ENCODE results near the gene LIG4. TPM values are rescaled to one million over a fixed set of nuclear protein-coding genes. Genes with fewer than 3 reads are reported as not detected.

Gene LIG4
- 9.1 and 10.0 TPM in 2 replicates for polyA plus RNA-seq (2011; rRNA removed)
- 1.3 TPM in 2 replicates for polyA plus RNA-seq (2012; cell fraction: cytosol; rRNA removed)
- polyA plus RNA-seq (2012; cell fraction: nucleus; rRNA removed): 0.84 and 1.3 TPM in 2 replicates
- polyA plus RNA-seq (2017; fragmentation: RNase III; extraction: RNeasy Plus Mini Kit Qiagen cat#74134 plus additional on column Dnase treatment): 7.1 to 7.9 TPM (median 7.5 TPM) in 3 replicates
- 2.1 and 2.6 TPM in 2 replicates for polyA minus RNA-seq (2011; rRNA and poly(A)+ RNA removed)

DNA sequence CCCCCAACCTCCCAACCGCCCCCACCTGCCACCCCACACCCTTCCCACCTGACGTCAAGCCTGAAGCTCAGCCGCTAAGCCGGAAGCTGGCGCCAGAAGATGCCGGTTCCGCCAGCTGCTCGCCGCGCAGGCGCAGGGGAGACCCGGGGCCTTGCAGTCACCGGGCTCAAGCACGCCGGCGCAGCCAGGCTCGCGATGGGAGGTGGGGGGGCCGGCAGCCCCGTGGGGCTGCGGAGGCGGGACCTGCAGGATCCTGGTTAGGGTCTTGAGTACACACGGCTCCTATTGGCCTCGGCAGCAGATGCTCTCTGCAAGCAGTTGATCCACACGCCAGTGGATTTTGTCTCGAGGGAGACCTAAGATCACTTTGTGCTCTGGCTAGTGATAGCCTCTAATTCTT lies at the start of gene LIG4:
Gene LIG4, minus strand, starts transcription at position 101 of the 400 bp plus-strand sequence. CDS start 4,268 bp downstream, outside the sequence.
- Histone ChIP-seq H3K4me2 (peak within 1 kb of the TSS; percentile 98), H3K9me3 (no peaks in the 10 kb centered on the region), H3K4me3 (peak within 1 kb of the TSS; percentile 57), H3K27ac (peak within 1 kb of the TSS; percentile 77 to 91), H3K4me1 (peaks cover 27% of the 10 kb centered on the region; the same call in 2 of the 3 replicates)
- peak; percentile 82 to 86 for ATAC-seq
- TF ChIP-seq, protein P1, sequence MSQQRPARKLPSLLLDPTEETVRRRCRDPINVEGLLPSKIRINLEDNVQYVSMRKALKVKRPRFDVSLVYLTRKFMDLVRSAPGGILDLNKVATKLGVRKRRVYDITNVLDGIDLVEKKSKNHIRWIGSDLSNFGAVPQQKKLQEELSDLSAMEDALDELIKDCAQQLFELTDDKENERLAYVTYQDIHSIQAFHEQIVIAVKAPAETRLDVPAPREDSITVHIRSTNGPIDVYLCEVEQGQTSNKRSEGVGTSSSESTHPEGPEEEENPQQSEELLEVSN (IDR thresholded peaks at IDR 0.05; ENCODE audit: borderline replicate concordance, low read depth): peak; percentile 45; the same call in 1 of the 2 replicates
- TF ChIP-seq CEBPB (IDR thresholded peaks at IDR 0.05) (no peak), RAD21 (conservative IDR thresholded peaks at IDR 0.05 in 1 of 2, IDR thresholded peaks at IDR 0.05 in 1 of 2) (no peak), EP300 (IDR thresholded peaks at IDR 0.05) (no peak), POLR2A (IDR thresholded peaks at IDR 0.05; ENCODE audit: low read length) (peak; percentile 32)
- TF ChIP-seq, protein P2, sequence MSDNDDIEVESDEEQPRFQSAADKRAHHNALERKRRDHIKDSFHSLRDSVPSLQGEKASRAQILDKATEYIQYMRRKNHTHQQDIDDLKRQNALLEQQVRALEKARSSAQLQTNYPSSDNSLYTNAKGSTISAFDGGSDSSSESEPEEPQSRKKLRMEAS (IDR thresholded peaks at IDR 0.05): peak; percentile 72; the same call in 1 of the 2 replicates
- TF ChIP-seq, protein P3, sequence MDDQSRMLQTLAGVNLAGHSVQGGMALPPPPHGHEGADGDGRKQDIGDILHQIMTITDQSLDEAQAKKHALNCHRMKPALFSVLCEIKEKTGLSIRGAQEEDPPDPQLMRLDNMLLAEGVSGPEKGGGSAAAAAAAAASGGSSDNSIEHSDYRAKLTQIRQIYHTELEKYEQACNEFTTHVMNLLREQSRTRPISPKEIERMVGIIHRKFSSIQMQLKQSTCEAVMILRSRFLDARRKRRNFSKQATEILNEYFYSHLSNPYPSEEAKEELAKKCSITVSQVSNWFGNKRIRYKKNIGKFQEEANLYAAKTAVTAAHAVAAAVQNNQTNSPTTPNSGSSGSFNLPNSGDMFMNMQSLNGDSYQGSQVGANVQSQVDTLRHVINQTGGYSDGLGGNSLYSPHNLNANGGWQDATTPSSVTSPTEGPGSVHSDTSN (IDR thresholded peaks at IDR 0.05): peak; percentile 70; the same call in 1 of the 2 replicates
- CTCF ChIA-PET: no interaction called here
- POLR2A ChIA-PET: no interaction called here
- FAIRE-seq: no peak
- DNase-seq (ENCODE audit: low read depth in 1 of 2, low spot score in 1 of 2): peak; percentile 64 to 90
- 0% methylated on average over 4 of the region's 26 CpGs for WGBS (ENCODE audit: missing lambda C conversion rate)

DNA sequence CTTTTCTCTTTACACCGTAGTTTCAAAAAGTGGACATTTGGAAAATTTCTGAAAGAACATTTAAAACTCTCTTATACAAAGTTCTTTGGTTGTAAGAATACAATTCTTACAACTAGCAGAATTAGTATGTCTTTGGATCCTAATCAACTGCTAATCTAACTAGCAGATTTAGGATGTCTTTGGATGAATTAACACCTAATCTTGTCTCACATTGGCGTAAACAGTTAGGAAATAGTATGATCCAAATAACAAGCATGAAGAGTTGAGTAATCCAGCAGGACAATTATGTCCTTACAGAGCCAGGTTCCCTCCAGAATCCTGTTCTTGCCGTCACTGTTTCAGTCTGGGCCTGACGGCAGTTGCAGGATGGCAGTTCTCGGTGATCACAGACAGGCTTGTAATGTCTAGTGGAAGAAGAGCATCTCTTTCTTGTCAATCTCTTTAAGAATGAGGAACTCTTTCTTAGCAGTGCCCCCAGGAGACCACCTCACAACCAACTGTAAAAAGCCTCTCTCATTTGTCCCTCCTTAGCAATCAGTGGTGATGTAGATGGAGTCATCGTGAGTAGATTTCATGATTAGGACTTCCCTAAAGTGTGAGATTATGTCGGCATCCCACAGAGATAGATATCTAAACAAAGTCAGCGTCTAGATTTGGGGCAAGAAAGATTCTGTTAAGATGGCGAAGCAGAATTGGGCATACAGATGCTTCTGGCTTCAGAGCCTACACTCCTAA lies 48.5 kb upstream of the LIG4 start:
- no peak overlapping the region for H3K4me3 ChIP-seq
- TF ChIP-seq FOXS1 (CRISPR knock-in tag; IDR thresholded peaks at IDR 0.05) (no peak), SMC3 (IDR thresholded peaks at IDR 0.05) (no peak)
- TF ChIP-seq, protein P1 (IDR thresholded peaks at IDR 0.05; ENCODE audit: borderline replicate concordance, low read depth): no peak
- TF ChIP-seq, protein P4, sequence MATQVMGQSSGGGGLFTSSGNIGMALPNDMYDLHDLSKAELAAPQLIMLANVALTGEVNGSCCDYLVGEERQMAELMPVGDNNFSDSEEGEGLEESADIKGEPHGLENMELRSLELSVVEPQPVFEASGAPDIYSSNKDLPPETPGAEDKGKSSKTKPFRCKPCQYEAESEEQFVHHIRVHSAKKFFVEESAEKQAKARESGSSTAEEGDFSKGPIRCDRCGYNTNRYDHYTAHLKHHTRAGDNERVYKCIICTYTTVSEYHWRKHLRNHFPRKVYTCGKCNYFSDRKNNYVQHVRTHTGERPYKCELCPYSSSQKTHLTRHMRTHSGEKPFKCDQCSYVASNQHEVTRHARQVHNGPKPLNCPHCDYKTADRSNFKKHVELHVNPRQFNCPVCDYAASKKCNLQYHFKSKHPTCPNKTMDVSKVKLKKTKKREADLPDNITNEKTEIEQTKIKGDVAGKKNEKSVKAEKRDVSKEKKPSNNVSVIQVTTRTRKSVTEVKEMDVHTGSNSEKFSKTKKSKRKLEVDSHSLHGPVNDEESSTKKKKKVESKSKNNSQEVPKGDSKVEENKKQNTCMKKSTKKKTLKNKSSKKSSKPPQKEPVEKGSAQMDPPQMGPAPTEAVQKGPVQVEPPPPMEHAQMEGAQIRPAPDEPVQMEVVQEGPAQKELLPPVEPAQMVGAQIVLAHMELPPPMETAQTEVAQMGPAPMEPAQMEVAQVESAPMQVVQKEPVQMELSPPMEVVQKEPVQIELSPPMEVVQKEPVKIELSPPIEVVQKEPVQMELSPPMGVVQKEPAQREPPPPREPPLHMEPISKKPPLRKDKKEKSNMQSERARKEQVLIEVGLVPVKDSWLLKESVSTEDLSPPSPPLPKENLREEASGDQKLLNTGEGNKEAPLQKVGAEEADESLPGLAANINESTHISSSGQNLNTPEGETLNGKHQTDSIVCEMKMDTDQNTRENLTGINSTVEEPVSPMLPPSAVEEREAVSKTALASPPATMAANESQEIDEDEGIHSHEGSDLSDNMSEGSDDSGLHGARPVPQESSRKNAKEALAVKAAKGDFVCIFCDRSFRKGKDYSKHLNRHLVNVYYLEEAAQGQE (IDR thresholded peaks at IDR 0.05): no peak
- H3K4me2 ChIP-seq: no peak overlapping the region
- DNase-seq (ENCODE audit: low read depth in 1 of 2, low spot score in 1 of 2) (no peak), ATAC-seq (no peak), FAIRE-seq (no peak)
- POLR2A ChIA-PET: no interaction called here
- 79% methylated on average over 9 of the region's 9 CpGs for WGBS (ENCODE audit: missing lambda C conversion rate)
- H3K9me3 ChIP-seq: no peaks in the 10 kb centered on the region
- H3K27ac ChIP-seq: no peak overlapping the region
- no peaks in the 10 kb centered on the region for H3K4me1 ChIP-seq
- CTCF ChIA-PET: no interaction called here

DNA sequence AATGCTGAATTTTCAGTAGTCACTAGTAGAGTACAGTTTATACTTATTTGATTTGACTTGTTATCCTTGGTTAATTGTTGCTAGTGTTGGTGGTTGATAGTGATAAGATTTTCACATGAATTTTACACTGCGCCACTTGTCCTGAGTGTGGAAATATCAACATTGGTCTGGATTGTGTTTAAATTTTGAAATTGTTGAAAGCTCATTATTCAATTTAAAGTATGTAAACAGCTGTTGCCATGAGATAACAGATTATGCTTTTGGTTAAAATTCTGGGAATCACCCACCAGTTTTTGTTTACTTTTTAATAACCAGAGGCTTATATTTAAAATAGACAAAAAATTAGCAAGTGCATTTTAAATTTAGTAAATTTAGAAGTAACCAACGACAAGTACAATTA lies 41.9 kb upstream of the LIG4 start:
- no peak for DNase-seq (ENCODE audit: low read depth in 1 of 2, low spot score in 1 of 2)
- Histone ChIP-seq H3K4me2 (no peak overlapping the region), H3K4me1 (no peaks in the 10 kb centered on the region), H3K4me3 (no peak overlapping the region), H3K27ac (no peak overlapping the region), H3K9me3 (no peaks in the 10 kb centered on the region)
- WGBS (ENCODE audit: missing lambda C conversion rate): 47% methylated on average over 2 of the region's 2 CpGs
- FAIRE-seq: no peak
- no peak for ATAC-seq
- ChIA-PET POLR2A (no interaction called here), CTCF (no interaction called here)
- TF ChIP-seq MYC (IDR thresholded peaks at IDR 0.05; ENCODE audit: borderline replicate concordance, low read length) (no peak), JUNB (IDR thresholded peaks at IDR 0.05) (no peak), FOSB (CRISPR knock-in tag; IDR thresholded peaks at IDR 0.05) (no peak), ZSCAN20 (CRISPR knock-in tag; IDR thresholded peaks at IDR 0.05) (no peak), CBX2 (IDR thresholded peaks at IDR 0.05; ENCODE audit: borderline replicate concordance, low read depth) (no peak)
- TF ChIP-seq, protein P5, sequence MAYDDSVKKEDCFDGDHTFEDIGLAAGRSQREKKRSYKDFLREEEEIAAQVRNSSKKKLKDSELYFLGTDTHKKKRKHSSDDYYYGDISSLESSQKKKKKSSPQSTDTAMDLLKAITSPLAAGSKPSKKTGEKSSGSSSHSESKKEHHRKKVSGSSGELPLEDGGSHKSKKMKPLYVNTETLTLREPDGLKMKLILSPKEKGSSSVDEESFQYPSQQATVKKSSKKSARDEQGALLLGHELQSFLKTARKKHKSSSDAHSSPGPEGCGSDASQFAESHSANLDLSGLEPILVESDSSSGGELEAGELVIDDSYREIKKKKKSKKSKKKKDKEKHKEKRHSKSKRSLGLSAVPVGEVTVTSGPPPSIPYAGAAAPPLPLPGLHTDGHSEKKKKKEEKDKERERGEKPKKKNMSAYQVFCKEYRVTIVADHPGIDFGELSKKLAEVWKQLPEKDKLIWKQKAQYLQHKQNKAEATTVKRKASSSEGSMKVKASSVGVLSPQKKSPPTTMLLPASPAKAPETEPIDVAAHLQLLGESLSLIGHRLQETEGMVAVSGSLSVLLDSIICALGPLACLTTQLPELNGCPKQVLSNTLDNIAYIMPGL (CRISPR knock-in tag; IDR thresholded peaks at IDR 0.05; ENCODE audit: borderline replicate concordance): no peak

All from A549 (cell line).